OCI-M2 (cell line): ENCODE results near the gene PLSCR4.
A peak's percentile ranks its signal among the peaks of the same experiment; 100 is the strongest.

Experiments
- DNase-seq: peaks from one replicate; lab custom pipeline; 2025; ENCODE audit not compliant: unreplicated experiment; lab: John Stamatoyannopoulos, UW

PLSCR4 gene

DNA sequence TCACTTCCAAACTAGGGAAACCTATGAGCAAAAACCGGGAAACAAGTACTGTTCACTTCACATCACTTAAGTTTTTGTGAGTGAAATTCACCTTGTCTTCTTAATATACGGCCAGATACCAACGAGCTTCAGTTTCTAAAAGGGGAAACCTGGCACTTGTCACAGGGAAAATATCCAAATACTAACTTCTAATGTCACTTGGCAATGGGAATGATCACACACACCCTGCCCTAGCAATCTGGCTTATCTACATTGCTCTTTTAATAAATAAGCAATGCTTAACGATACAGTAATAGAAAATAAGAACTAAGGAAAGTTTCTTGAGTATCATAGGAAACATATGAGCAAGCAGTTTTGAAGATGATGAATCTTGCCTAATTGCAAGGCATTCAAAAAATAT is 55.3 kb downstream of the PLSCR4 start:
- no peak for DNase-seq

DNA sequence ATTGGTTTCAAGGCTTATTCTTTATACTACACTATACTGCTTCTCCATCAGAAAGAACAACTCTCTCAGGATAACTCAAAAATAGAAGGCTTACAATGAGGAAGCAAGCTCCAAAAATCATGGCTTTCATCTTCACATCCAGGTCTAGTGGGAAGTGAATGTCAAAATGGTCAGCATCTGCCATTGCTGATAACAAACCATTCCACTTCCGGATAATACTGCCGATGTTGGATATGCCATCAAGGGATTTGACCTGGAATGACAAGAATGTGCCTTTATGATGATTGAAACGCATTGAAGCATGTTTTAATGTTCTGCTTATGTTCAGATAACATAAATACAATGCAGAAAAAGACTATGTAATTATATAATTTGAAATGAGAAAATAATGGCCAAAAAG is 55.9 kb downstream of the PLSCR4 start:
- no peak for DNase-seq

DNA sequence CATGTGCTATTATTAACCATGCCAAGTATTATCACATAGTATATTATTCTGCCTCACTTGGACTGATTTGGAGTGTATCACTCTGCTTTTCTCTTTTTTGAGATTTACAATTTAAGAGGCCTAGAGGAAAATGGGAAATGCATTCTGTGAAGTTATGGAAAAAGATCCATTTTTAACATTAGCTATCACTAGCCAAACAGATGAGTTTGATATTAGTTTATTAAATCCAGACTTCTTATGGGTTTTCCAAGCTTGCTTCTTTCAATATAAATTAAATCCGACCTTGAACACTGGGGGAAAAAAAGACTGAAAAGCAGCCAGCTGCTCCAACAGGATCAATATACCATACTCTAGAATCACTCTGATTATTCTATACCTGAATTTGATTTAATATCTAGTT is 59.9 kb downstream of the PLSCR4 start:
- no peak for DNase-seq

DNA sequence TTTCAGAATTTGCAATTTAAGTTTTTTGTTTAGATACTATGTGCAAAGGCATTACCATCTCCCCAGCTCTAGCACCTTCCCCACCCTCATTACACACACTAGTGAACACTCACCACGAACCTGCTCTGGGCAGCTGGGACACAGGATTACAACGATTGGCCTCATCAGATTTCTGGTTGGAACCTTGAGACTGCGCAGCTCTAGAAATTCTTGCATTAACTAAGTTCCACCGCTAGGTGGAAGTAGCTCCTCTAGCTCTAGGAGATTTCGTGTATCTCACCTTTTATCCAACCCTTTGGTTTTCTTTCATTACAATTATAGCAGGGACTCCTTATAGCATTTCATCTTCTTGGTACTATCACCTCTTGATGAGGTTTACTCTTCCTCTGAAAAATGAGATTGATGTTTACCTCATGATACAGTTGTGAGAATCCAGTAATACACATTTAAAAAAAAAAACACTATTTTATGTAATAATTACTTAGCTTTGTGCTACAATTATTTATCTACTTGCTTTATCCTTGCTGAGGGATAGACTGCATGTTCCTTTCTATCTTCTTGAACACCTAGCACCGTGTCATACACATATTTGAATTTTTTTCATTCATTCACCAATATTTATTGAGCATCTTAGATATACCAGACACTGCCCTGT is 61.3 kb downstream of the PLSCR4 start:
- peak; percentile 6 for DNase-seq

DNA sequence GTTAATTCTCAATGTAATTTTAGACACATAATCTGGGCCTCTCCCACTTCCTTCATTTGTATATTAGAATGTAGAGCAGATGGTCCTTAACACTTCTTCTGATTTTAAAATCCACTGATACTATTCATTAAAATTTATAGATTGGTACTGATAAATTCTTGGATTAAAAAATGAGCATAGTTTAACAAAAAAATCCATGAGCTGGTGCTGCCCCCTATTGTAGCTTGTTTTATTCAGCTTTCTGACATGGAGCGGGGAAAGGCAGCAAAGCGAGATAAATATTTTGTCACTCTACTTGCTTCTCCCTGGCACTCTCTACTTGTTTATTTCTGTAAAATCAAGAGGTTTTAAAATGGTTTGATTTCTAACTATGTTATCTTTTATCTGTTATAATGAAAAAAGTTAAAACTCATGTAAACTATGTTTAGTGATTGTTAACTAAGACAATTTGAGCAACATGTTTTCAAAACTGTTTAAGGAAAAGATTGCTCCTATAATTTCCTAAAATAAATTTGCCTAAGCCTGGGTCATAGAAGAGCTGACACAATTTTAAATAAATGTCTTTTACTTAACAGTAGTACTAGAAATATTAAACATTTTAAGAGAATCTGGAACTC is 63.5 kb downstream of the PLSCR4 start:
- no peak for DNase-seq

DNA sequence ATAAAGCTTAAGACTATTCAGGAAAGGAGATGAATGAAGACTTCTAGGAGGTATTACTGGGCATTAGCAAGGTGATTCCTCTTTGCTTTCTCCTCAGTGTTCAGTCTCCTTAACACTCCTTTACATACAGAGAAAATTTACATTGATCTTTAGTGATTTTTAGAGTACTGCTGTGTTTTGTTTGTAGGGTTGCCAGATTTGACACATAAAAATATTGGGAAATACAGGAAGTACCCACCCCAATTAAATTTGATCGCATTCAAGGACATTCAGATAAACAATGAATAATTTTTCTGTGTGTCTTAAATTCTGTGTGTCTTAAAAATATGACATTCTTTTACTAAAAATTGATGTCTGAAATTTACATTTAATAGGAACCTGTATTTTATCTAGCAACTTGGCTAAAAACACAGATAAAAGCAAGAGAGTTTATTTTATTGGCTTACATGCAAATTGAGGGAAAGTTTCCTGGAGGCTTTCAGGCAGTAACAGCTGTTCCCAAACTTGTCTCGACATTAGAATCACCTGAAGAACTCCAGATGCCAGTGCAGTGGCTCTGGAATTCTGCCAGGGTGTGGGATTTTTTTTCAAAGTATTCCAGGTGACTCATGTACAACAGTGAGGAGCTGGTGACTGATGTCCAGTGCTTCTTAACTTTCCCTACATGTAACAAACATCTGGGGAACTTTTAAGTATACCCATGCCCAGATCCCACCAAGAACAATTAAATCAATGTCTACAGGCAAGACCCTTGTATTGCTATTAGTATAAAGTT is 66.5 kb downstream of the PLSCR4 start:
- no peak for DNase-seq

- no peak for DNase-seq
Measured at GRCh38 chr3:146181216-146181615, 69.7 kb downstream of the PLSCR4 start.

DNA sequence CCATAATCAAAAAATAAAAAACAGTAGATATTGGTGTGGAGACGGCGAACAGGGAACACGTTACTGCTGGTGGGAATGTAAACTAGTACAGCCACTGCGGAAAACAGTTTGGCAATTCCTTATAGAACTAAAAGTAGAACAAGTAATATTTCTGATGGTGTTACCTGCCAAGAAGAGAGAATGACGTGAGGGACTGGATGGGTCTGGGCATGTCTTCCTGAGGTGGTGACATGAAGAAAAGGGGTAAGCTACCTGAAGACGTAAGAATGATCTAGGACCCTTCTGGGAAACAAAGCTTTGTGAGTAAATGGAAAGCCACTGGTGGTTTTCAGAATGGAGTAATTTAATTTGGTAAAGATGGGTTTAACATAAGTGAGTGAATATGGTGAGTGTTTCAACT is 70.5 kb downstream of the PLSCR4 start:
- no peak for DNase-seq

DNA sequence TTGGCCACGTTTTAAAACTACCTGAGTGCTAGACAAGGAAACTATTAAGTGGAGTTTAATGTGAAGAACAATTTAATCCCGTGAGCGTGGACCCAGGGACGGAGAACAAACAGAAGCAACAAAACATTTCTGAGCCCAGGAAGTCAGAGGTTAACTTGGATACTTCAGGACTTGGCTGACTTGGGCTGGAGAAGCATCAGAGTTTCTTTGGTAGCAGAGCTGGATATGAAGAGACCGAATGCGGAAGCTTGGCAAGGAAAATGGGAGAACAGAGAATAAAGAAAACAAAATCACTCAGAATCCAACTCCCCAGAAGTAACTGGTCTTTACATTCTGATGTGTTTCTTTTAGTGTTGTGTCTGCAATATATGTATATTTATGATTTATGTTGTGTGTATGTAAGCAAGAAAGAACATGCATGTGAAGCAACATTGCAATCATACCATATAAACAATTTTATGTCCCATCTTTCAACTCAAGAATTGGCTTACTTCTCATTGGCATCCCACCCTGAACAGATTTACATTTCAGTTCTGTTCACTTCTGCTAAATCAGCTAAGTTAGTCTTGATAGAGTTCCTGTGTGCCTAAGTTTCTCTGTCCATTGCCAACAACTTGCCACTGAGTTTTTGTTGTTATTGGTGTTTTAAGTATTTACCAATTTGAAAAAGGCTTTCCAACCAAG is 72.8 kb downstream of the PLSCR4 start:
- no peak for DNase-seq

DNA sequence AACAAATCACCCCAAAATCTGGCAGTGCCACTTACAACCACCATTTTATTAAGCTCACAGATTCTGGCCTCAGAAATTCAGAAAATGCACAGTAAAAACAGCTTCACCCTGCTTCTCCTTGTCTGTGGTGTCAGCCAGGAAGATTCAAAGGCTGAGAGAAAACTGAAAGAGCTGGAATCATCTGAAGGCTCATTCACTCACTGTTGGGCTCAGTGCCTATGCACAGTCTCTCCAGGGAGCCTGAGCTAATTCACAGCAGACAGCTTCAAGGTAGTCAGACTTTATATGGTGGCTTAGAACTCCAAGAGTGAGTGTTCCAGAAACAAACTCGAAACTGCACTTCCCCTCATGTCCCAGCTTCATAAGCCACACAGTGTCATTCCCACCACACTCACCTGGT is 73.4 kb downstream of the PLSCR4 start:
- DNase-seq: no peak

DNA sequence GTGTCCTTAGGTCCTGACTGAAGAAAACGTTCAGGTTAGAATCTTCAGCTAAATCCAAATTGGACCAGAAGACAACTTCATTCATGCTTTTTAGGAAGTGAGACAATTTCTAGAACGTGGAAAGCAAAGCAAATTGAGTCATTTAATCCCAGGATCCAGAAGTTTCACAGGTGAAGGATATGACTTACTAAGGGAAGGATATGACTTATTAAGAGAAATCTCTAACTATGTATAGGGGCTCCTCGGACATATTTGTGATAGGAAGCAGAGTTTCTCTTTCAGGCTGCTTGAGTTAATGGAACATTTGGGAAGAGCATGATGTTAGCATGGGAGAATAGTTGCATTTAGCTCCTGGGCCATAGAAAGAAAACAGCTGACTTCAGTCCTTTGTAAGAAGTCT is 73.8 kb downstream of the PLSCR4 start:
- DNase-seq: no peak

DNA sequence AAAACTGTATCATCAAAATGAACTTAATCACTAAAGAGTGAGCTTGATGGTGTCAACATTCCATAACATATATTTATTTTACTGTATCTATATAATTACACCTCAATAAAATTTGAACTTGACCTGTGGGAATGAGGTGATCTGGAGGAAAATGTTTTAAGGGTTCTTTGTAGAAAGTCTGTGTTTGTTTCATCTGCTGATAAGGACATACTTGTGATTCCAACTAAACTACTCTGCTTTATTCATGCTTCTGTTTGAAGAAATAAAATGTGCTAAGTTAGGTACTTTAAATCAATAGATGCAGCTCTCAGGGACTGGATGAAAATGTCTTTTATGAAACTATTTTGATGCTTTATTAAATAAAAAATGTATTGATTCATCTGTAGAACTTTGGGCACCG is 78.3 kb downstream of the PLSCR4 start:
- no peak for DNase-seq

DNA sequence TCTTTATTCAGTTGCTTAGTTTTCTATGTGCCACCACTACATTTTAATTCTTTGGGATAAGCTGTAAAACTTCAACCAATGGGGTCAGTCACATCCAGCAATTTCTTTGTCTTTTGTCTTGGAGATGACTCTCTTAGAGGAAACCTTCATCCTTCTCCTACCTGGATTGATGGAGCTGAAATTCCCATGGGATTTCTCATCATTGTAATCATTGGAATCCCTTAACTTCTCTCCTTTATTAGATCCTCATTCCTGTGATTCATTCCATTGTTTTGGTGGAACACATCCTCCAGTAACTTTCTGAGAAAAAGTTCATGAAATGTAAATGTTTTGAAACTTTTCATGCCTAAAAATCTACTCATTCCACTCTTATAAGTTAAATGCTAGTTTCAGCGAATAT is 80.3 kb downstream of the PLSCR4 start:
- DNase-seq: no peak

DNA sequence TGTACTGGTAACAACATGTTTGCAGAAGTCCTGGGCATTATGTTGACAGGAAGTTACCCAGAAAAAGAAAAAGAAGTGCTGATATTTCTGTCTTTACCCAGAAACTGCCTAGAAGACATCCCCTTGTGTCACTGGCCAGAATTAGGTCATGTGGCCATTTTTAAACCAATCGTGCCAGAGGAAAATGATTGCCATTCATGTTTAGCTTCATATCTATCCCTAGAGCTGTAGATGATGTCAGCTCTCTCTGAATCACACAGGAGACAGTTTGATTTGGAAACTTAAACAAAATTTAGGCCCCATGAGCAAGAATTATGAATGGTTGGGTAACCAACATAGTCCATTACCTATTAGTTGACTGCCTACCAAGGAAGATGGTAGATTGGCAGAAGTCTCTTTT is 81.0 kb downstream of the PLSCR4 start:
- no peak for DNase-seq

DNA sequence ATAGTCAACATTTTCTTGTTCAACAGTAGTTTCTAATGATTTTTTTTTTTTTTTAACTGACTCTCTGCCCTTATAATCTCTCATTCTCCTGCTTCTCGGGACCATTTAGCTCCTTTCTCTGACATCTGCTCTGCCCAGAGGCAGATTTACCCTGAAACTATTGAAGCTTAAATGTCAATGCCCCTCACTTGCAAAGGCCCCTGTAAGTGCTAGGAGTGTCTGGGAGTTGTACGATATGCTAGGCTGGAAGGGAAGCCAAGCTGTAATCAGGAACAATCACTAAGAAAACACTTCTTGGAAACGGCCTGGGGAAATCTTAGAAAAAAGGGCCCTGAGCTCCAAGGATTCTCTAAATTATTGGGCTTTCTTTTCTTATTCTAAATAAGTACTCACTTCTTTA is 84.1 kb downstream of the PLSCR4 start:
- no peak for DNase-seq

- no peak for DNase-seq
Measured at GRCh38 chr3:146166415-146166821, 84.5 kb downstream of the PLSCR4 start.

- DNase-seq: no peak
Measured at GRCh38 chr3:146165877-146166276, 85.0 kb downstream of the PLSCR4 start.

GRCh38 chr3:146164971-146165769 is 85.7 kb downstream of the PLSCR4 start:
- no peak for DNase-seq

- no peak for DNase-seq
Measured at GRCh38 chr3:146164506-146164905, 86.4 kb downstream of the PLSCR4 start.

DNA sequence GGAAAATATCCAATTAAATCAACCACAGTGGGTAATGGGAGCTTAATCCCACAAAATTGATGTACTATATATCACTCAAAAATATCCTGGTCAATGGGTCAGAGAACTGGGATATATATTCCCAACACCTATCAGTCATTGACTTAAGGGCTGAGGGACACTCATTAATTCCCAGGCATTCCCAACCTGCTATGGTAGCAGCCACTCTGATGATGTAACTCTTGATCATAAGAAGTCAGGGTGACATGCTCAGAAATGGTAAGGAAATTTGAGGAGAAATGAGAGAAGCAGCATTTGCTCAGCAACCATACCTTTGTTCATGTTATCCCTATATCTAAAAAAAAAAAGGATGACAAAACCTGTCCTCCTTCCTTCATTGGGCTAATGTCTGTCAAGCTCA is 86.8 kb downstream of the PLSCR4 start:
- DNase-seq: no peak

GRCh38 chr3:146163584-146163983 is 87.3 kb downstream of the PLSCR4 start:
- no peak for DNase-seq
